ENCODE data around the gene TXNDC11. TPM values are rescaled to one million over a fixed set of nuclear protein-coding genes. Genes with fewer than 3 reads are reported as not detected.

TXNDC11 gene
- total and polyA plus RNA-seq, 2 donors (not counting 3 experiments of a cell fraction or from before 2014, with no cell fraction given): 42.5 to 66.0 TPM

DNA sequence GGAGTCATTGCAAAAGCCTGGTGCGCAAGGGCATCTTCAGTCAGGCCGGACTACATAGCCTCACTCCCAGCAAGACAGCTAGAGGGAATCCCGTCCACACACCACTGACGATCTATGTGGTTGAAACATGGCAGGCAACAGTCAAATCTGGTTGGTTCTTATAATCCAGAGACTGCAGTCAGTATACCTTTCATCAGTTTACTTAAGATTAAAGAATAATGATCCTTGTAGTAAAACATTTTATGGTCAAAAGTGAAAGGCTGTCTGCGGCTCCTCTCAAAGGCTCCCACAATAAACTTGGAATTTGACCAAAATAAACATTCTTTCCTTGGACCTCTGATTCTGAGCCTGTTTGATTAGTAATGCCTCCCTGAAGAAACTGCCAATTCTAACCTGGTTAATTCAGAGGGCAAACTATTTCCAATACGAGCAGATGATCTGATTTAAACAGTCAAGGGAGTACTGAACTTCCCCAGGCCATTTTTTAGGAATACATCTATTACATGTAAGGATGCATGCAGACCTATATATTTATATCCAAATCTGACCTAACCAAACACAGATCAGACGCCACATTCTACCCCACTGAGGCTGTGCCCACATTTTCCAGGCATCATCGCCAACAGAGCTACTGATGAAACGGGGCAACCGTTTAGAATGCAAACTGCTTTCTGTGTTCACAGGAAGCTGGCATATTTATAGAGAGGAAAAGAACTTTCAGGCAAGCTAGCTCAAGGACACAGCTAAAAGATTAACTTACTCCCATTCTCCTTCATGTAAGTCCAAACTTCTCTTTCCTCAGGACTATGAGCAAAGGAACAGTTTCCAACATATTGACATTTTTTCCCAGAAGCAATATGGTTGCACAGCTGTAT is 15.3 kb upstream of the TXNDC11 start:
- ChIA-PET POLR2A (no interaction called here), CTCF (interaction anchor here (1.9 to 2.2 kb wide), 2 partner anchors 39 to 310 kb away, joined by 5 to 6 read pairs; no protein-coding TSS in a partner anchor)
- H2AFZ ChIP-seq (ENCODE audit: low read depth, low read length): no peak overlapping the region
- no peak overlapping the region for H3K27ac ChIP-seq (ENCODE audit: insufficient read depth, low read depth, low read length)
- BruUV-seq (replicated peaks): no TSS peak
- no peaks in the 10 kb centered on the region for H3K79me2 ChIP-seq (ENCODE audit: control insufficient read depth, insufficient read depth, low read length)
- no peaks in the 10 kb centered on the region for H3K27me3 ChIP-seq (ENCODE audit: control insufficient read depth in 2 of 2, insufficient read depth in 2 of 2, low read length in 2 of 2)
- no peak overlapping the region for H3K4me2 ChIP-seq (ENCODE audit: insufficient read depth, low read length)
- H3K9ac ChIP-seq (replicated peaks; ENCODE audit: extremely low read depth, insufficient read depth, low read length): no peak overlapping the region
- FAIRE-seq (peak; percentile 15), DNase-seq (ENCODE audit: low read depth, low spot score) (peak; percentile 64)
- peaks cover 33 to 47% of the 10 kb centered on the region in 2 experiments for H3K36me3 ChIP-seq (ENCODE audit: control insufficient read depth in 2 of 2, extremely low read depth in 1 of 2, insufficient read depth in 2 of 2, low read length in 2 of 2)
- H3K4me1 ChIP-seq (ENCODE audit: control insufficient read depth, extremely low read depth, insufficient read depth, low read length): peaks cover 9% of the 10 kb centered on the region
- intact Hi-C loops (cut with micrococcal nuclease): no loop called here
- H3K4me3 ChIP-seq (replicated peaks in 1 of 3; ENCODE audit: insufficient read depth in 1 of 3, low read depth in 1 of 3, low read length in 3 of 3): no peak overlapping the region
- dilution Hi-C loops (cut with MboI; ENCODE audit: extremely low pct_ligation_motif_present, low sequenced_read_pairs): no loop called here
- no peaks in the 10 kb centered on the region for H3K9me1 ChIP-seq (replicated peaks; ENCODE audit: control insufficient read depth, extremely low read depth, insufficient read depth, low read length)
- H4K20me1 ChIP-seq (replicated peaks; ENCODE audit: control insufficient read depth, extremely low read depth, insufficient read depth, low read length): no peaks in the 10 kb centered on the region
- TF ChIP-seq FOS (IDR thresholded peaks at IDR 0.05; ENCODE audit: borderline replicate concordance, insufficient read depth, low read length): no peak
- no peak for TF ChIP-seq POLR2A (IDR thresholded peaks at IDR 0.05; ENCODE audit: low read depth, low read length)
- TF ChIP-seq GATA2 (IDR thresholded peaks at IDR 0.05; ENCODE audit: insufficient read depth, insufficient read length, low read depth, low read length): no peak
- H3K9me3 ChIP-seq (replicated peaks; ENCODE audit: control insufficient read depth, insufficient read depth, low read length): no peaks in the 10 kb centered on the region

- no TSS peak for BruUV-seq (replicated peaks)
- FAIRE-seq: no peak
These were observed 13.6 kb upstream of the TXNDC11 start for GRCh38 chr16:11756248-11756647.

More at GRCh38 chr16:11756248-11756647, 13.6 kb upstream of the TXNDC11 start:
- dilution Hi-C loops (cut with MboI; ENCODE audit: extremely low pct_ligation_motif_present, low sequenced_read_pairs) (no loop called here), intact Hi-C loops (cut with micrococcal nuclease) (no loop called here)
- Histone ChIP-seq H3K9me3 (replicated peaks; ENCODE audit: control insufficient read depth, insufficient read depth, low read length) (no peaks in the 10 kb centered on the region), H3K36me3 (ENCODE audit: control insufficient read depth in 2 of 2, extremely low read depth in 1 of 2, insufficient read depth in 2 of 2, low read length in 2 of 2) (peaks cover 37 to 42% of the 10 kb centered on the region in 2 experiments), H3K27me3 (ENCODE audit: control insufficient read depth in 2 of 2, insufficient read depth in 2 of 2, low read length in 2 of 2) (no peaks in the 10 kb centered on the region), H3K4me1 (ENCODE audit: control insufficient read depth, extremely low read depth, insufficient read depth, low read length) (peaks cover 9% of the 10 kb centered on the region), H3K4me3 (replicated peaks in 1 of 3; ENCODE audit: insufficient read depth in 1 of 3, low read depth in 1 of 3, low read length in 3 of 3) (no peak overlapping the region), H2AFZ (ENCODE audit: low read depth, low read length) (no peak overlapping the region), H4K20me1 (replicated peaks; ENCODE audit: control insufficient read depth, extremely low read depth, insufficient read depth, low read length) (no peaks in the 10 kb centered on the region), H3K9me1 (replicated peaks; ENCODE audit: control insufficient read depth, extremely low read depth, insufficient read depth, low read length) (no peaks in the 10 kb centered on the region), H3K79me2 (ENCODE audit: control insufficient read depth, insufficient read depth, low read length) (no peaks in the 10 kb centered on the region), H3K9ac (replicated peaks; ENCODE audit: extremely low read depth, insufficient read depth, low read length) (no peak overlapping the region), H3K27ac (ENCODE audit: insufficient read depth, low read depth, low read length) (no peak overlapping the region), H3K4me2 (ENCODE audit: insufficient read depth, low read length) (no peak overlapping the region)
- ChIA-PET POLR2A (no interaction called here), CTCF (no interaction called here)
- TF ChIP-seq GATA2 (IDR thresholded peaks at IDR 0.05; ENCODE audit: insufficient read depth, insufficient read length, low read depth, low read length): no peak
- DNase-seq (ENCODE audit: low read depth, low spot score): no peak

All from endothelial cell of umbilical vein (primary cell).